Activated T-helper 1 cell treated with anti-CD3 and anti-CD28 coated beads, Interleukin-12 subunit alpha, Interleukin-12 subunit beta, Interleukin-2, Interleukin-4 antibody, amounts not matched to agents 30 ng/mL and 10 ng/mL and 1 ng/mL, durations not matched to agents 14 hours and 24 hours and 36 hours (primary cell): ENCODE measurements around the gene FRMPD2. TPM values are rescaled to one million over a fixed set of nuclear protein-coding genes. Genes with fewer than 3 reads are reported as not detected.
"Not testable (repeated sequence)": the region's sequence is repeated elsewhere in the genome, so short reads cannot be mapped to it uniquely, and the experiment has no call there.

Source experiments
- DNase-seq: peaks from one replicate; pipeline ENCODE4 v3.0.0; 2021; ENCODE audit warnings: low spot score
- H3K27ac Mint-ChIP-seq: one replicate; pipeline ENCODE4 v1.8.0; 2021; ENCODE audit warnings: mild to moderate bottlenecking, mixed read lengths
- H3K27me3 Mint-ChIP-seq: one replicate; pipeline ENCODE4 v1.8.0; 2022; ENCODE audit warnings: mild to moderate bottlenecking, moderate library complexity, mixed read lengths; ENCODE audit not compliant: insufficient read depth
- H3K36me3 Mint-ChIP-seq: one replicate; pipeline ENCODE4 v1.8.0; 2021; ENCODE audit warnings: low read depth, mixed read lengths
- H3K4me1 Mint-ChIP-seq: one replicate; pipeline ENCODE4 v1.8.0; 2021; ENCODE audit warnings: low read depth, mixed read lengths
- H3K4me3 Mint-ChIP-seq: one replicate; pipeline ENCODE4 v1.8.0; 2021; ENCODE audit warnings: mild to moderate bottlenecking, moderate library complexity, mixed read lengths
- H3K9me3 Mint-ChIP-seq: one replicate; pipeline ENCODE4 v1.8.0; 2021; ENCODE audit warnings: mixed read lengths
- intact Hi-C: fragments of 100-400 bp; cut with micrococcal nuclease; formaldehyde crosslinking; loops from one replicate; pipeline ENCODE4 v1.15.1; 2024
- total RNA-seq: library from RNA; stranded (reverse); gene quantifications from 2 replicates; pipeline ENCODE4 v1.2.3, GENCODE V29; 2022

Gene FRMPD2
- total RNA-seq, 1 donor from 2014 or later = not detected

GRCh38 chr10:48286356-48286755, 11.9 kb upstream of the FRMPD2 start:
- DNase-seq = no peak
- H3K27ac Mint-ChIP-seq = no peak overlapping the region
- no peaks in the 10 kb centered on the region for H3K36me3 Mint-ChIP-seq
- peaks cover 13% of the 10 kb centered on the region for H3K9me3 Mint-ChIP-seq
- intact Hi-C loops = no loop called here
- peaks cover 10% of the 10 kb centered on the region for H3K27me3 Mint-ChIP-seq
- no peak overlapping the region for H3K4me3 Mint-ChIP-seq
- no peaks in the 10 kb centered on the region for H3K4me1 Mint-ChIP-seq

GRCh38 chr10:48285710-48286109, 11.2 kb upstream of the FRMPD2 start:
- DNase-seq = no peak
- intact Hi-C loops = no loop called here
- Mint-ChIP-seq H3K9me3 (peaks cover 15% of the 10 kb centered on the region), H3K4me3 (no peak overlapping the region), H3K27me3 (peaks cover 9% of the 10 kb centered on the region), H3K27ac (no peak overlapping the region), H3K36me3 (no peaks in the 10 kb centered on the region), H3K4me1 (no peaks in the 10 kb centered on the region)

- no peak overlapping the region for H3K27ac Mint-ChIP-seq
- no peaks in the 10 kb centered on the region for H3K4me1 Mint-ChIP-seq
- peaks cover 15% of the 10 kb centered on the region for H3K9me3 Mint-ChIP-seq
- DNase-seq = no peak
- peaks cover 9% of the 10 kb centered on the region for H3K27me3 Mint-ChIP-seq
- no peak overlapping the region for H3K4me3 Mint-ChIP-seq
- no peaks in the 10 kb centered on the region for H3K36me3 Mint-ChIP-seq
- intact Hi-C loops = no loop called here
Measured at GRCh38 chr10:48284811-48285210, 10.3 kb upstream of the FRMPD2 start.

- peaks cover 11% of the 10 kb centered on the region for H3K27me3 Mint-ChIP-seq
- intact Hi-C loops = no loop called here
- H3K36me3 Mint-ChIP-seq = no peaks in the 10 kb centered on the region
- H3K4me3 Mint-ChIP-seq = no peak overlapping the region
- H3K9me3 Mint-ChIP-seq = peaks cover 15% of the 10 kb centered on the region
- H3K27ac Mint-ChIP-seq = no peak overlapping the region
- no peaks in the 10 kb centered on the region for H3K4me1 Mint-ChIP-seq
- no peak for DNase-seq
Measured at GRCh38 chr10:48284002-48284546, 9.6 kb upstream of the FRMPD2 start.

- no peaks in the 10 kb centered on the region for H3K36me3 Mint-ChIP-seq
- H3K27ac Mint-ChIP-seq = no peak overlapping the region
- H3K4me1 Mint-ChIP-seq = no peaks in the 10 kb centered on the region
- intact Hi-C loops = no loop called here
- no peak for DNase-seq
- peaks cover 12% of the 10 kb centered on the region for H3K27me3 Mint-ChIP-seq
- H3K4me3 Mint-ChIP-seq = no peak overlapping the region
- H3K9me3 Mint-ChIP-seq = peaks cover 15% of the 10 kb centered on the region
Measured at GRCh38 chr10:48282829-48283228, 8.3 kb upstream of the FRMPD2 start.

GRCh38 chr10:48281697-48282096, 7.2 kb upstream of the FRMPD2 start:
- H3K27ac Mint-ChIP-seq, H3K36me3 Mint-ChIP-seq, intact Hi-C loops, H3K4me1 Mint-ChIP-seq, DNase-seq, H3K4me3 Mint-ChIP-seq: not testable (repeated sequence)
- H3K9me3 Mint-ChIP-seq = peaks cover 15% of the 10 kb centered on the region
- H3K27me3 Mint-ChIP-seq = peaks cover 14% of the 10 kb centered on the region

- peaks cover 10% of the 10 kb centered on the region for H3K27me3 Mint-ChIP-seq
- H3K4me1 Mint-ChIP-seq = no peaks in the 10 kb centered on the region
- no peak for DNase-seq
- H3K36me3 Mint-ChIP-seq = no peaks in the 10 kb centered on the region
- H3K27ac Mint-ChIP-seq = no peak overlapping the region
- intact Hi-C loops = no loop called here
- H3K9me3 Mint-ChIP-seq = peaks cover 13% of the 10 kb centered on the region
- no peak overlapping the region for H3K4me3 Mint-ChIP-seq
Measured at GRCh38 chr10:48279081-48279751, 4.7 kb upstream of the FRMPD2 start.

GRCh38 chr10:48277093-48277492, 2.6 kb upstream of the FRMPD2 start:
- intact Hi-C loops = no loop called here

GRCh38 chr10:48273741-48274140, 755 bp downstream of the FRMPD2 start:
- H3K9me3 Mint-ChIP-seq = no peaks in the 10 kb centered on the region
- no peak overlapping the region for H3K27ac Mint-ChIP-seq
- intact Hi-C loops = no loop called here
- H3K4me1 Mint-ChIP-seq = no peaks in the 10 kb centered on the region
- H3K27me3 Mint-ChIP-seq = peaks cover 9% of the 10 kb centered on the region
- no peak overlapping the region for H3K4me3 Mint-ChIP-seq
- no peak for DNase-seq
- no peaks in the 10 kb centered on the region for H3K36me3 Mint-ChIP-seq

More at GRCh38 chr10:48277093-48277492, 2.6 kb upstream of the FRMPD2 start:
- Mint-ChIP-seq H3K4me3 (no peak overlapping the region), H3K27me3 (peaks cover 10% of the 10 kb centered on the region), H3K4me1 (no peaks in the 10 kb centered on the region), H3K27ac (no peak overlapping the region), H3K36me3 (no peaks in the 10 kb centered on the region), H3K9me3 (peaks cover 6% of the 10 kb centered on the region)
- no peak for DNase-seq

GRCh38 chr10:48272682-48273081, 1.8 kb downstream of the FRMPD2 start:
- no peak for DNase-seq
- no peaks in the 10 kb centered on the region for H3K4me1 Mint-ChIP-seq
- no peak overlapping the region for H3K27ac Mint-ChIP-seq
- H3K9me3 Mint-ChIP-seq = no peaks in the 10 kb centered on the region
- intact Hi-C loops = no loop called here
- no peak overlapping the region for H3K4me3 Mint-ChIP-seq
- no peaks in the 10 kb centered on the region for H3K36me3 Mint-ChIP-seq
- peaks cover 6% of the 10 kb centered on the region for H3K27me3 Mint-ChIP-seq

GRCh38 chr10:48271047-48271730, 3.3 kb downstream of the FRMPD2 start:
- no peak for DNase-seq
- no peak overlapping the region for H3K4me3 Mint-ChIP-seq
- no peaks in the 10 kb centered on the region for H3K9me3 Mint-ChIP-seq
- H3K36me3 Mint-ChIP-seq = no peaks in the 10 kb centered on the region
- peaks cover 5% of the 10 kb centered on the region for H3K27me3 Mint-ChIP-seq
- H3K27ac Mint-ChIP-seq = no peak overlapping the region
- no peaks in the 10 kb centered on the region for H3K4me1 Mint-ChIP-seq
- intact Hi-C loops = no loop called here

GRCh38 chr10:48266528-48266927, 8.0 kb downstream of the FRMPD2 start:
- DNase-seq = no peak
- H3K9me3 Mint-ChIP-seq = no peaks in the 10 kb centered on the region
- H3K4me3 Mint-ChIP-seq = no peak overlapping the region
- no peaks in the 10 kb centered on the region for H3K4me1 Mint-ChIP-seq
- intact Hi-C loops = no loop called here
- H3K27me3 Mint-ChIP-seq = peaks cover 8% of the 10 kb centered on the region
- H3K36me3 Mint-ChIP-seq = no peaks in the 10 kb centered on the region
- no peak overlapping the region for H3K27ac Mint-ChIP-seq

- Mint-ChIP-seq H3K36me3 (no peaks in the 10 kb centered on the region), H3K27ac (no peak overlapping the region), H3K27me3 (peaks cover 14% of the 10 kb centered on the region), H3K4me1 (no peaks in the 10 kb centered on the region), H3K4me3 (no peak overlapping the region), H3K9me3 (no peaks in the 10 kb centered on the region)
- intact Hi-C loops = no loop called here
- no peak for DNase-seq
Measured at GRCh38 chr10:48258105-48258504, 16.4 kb downstream of the FRMPD2 start.
